Ovary (tissue), 3 donors: ENCODE data around the gene DNAL4.

Experiments used
- POLR2A ChIP-seq: fragments of 450-650 bp; IDR thresholded peaks from one replicate; pipeline ENCODE4 v1.6.1; 2017; ENCODE audit warnings: antibody characterized with exemption, mild to moderate bottlenecking, moderate library complexity
- TF ChIP-seq, protein P1 (sequence below), 3 donors: fragments of 450-650 bp in 2 of 3; fragments of 200-600 bp in 1 of 3; IDR thresholded peaks; one replicate each; pipeline versions ENCODE4 v1.5.1 to v1.8.0; 2016 to 2022; ENCODE audit warnings: antibody characterized with exemption in 3 of 3, mild to moderate bottlenecking in 1 of 3
- donor health status: DM: no; HTN: no; CAD: no.

DNA sequence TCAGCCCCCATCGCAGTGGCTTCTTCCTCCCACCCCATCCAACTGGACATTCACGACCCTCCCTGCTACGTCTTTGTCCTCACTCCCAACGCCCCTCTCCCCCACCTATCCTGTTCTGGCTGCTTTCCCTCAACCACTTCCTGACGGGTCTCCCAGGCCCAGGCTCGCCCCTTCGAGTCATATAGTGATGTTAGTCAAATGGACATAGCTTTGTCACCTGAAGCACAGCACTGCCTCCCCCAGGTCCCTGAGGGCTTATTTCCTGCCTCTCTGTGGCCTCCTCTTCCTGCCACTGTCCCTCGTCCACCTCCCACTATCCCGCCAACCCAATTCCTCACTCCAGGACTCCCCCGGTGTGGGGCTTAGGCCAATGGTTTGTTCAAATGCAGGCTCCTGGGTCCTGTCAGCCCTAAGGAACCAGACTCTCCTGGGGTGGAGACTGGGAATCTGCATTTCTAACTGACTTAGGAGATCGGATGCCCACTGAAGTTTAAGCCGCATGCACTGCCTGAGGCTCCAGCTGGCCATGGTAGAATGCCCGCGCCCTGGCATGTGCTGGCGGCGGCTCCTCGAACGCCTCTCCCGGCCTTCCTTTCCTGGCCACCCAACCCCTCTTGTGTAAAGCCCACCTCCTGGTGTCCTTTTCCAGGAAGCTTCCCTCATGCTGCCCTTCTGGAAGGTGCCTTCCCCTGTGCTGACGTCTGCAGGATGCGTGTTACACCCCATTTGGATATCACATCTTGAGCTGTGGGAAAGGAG is 56.5 kb downstream of the DNAL4 start:
- TF ChIP-seq, protein P1, sequence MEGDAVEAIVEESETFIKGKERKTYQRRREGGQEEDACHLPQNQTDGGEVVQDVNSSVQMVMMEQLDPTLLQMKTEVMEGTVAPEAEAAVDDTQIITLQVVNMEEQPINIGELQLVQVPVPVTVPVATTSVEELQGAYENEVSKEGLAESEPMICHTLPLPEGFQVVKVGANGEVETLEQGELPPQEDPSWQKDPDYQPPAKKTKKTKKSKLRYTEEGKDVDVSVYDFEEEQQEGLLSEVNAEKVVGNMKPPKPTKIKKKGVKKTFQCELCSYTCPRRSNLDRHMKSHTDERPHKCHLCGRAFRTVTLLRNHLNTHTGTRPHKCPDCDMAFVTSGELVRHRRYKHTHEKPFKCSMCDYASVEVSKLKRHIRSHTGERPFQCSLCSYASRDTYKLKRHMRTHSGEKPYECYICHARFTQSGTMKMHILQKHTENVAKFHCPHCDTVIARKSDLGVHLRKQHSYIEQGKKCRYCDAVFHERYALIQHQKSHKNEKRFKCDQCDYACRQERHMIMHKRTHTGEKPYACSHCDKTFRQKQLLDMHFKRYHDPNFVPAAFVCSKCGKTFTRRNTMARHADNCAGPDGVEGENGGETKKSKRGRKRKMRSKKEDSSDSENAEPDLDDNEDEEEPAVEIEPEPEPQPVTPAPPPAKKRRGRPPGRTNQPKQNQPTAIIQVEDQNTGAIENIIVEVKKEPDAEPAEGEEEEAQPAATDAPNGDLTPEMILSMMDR (IDR thresholded peaks at IDR 0.05): no peak
- no peak for TF ChIP-seq POLR2A
